T-helper 2 cell treated with Interferon-gamma antibody and Interleukin-4, amounts not matched to agents 5 μg/mL and 100 μg/mL, for 36 hours (primary cell): Measurements from ENCODE around the gene SAP30BP.
A peak's percentile ranks its signal among the peaks of the same experiment; 100 is the strongest.

Experiments
- DNase-seq: peaks from one replicate; pipeline ENCODE4 v3.0.0; 2021; ENCODE audit warnings: low spot score
- H3K27ac Mint-ChIP-seq: one replicate; pipeline ENCODE4 v1.8.0; 2021; ENCODE audit warnings: mild to moderate bottlenecking, mixed read lengths
- H3K27me3 Mint-ChIP-seq: one replicate; pipeline ENCODE4 v1.8.0; 2021; ENCODE audit warnings: low read depth, mixed read lengths
- H3K36me3 Mint-ChIP-seq: one replicate; pipeline ENCODE4 v1.8.0; 2021; ENCODE audit warnings: low read depth, mixed read lengths
- H3K4me1 Mint-ChIP-seq: one replicate; pipeline ENCODE4 v1.8.0; 2021; ENCODE audit warnings: low read depth, mixed read lengths
- H3K4me3 Mint-ChIP-seq: one replicate; pipeline ENCODE4 v1.8.0; 2022; ENCODE audit warnings: mild to moderate bottlenecking, moderate library complexity, mixed read lengths
- H3K9me3 Mint-ChIP-seq: one replicate; pipeline ENCODE4 v1.8.0; 2021; ENCODE audit warnings: mixed read lengths

Gene SAP30BP

GRCh38 chr17:75666959-75667790 is at the start of gene SAP30BP, which contains the start of gene RECQL5:
Gene SAP30BP (plus strand): TSS chr17:75667338. CDS start chr17:75667373, 35 bp downstream.
Gene RECQL5 (minus strand): TSS chr17:75667154. CDS start chr17:75666557, 597 bp downstream.
- no peaks in the 10 kb centered on the region for H3K9me3 Mint-ChIP-seq
- H3K4me3 Mint-ChIP-seq, result peak within 1 kb of the TSS; percentile 69
- peaks cover 19% of the 10 kb centered on the region for H3K4me1 Mint-ChIP-seq
- peak within 1 kb of the TSS; percentile 73 for H3K27ac Mint-ChIP-seq
- H3K27me3 Mint-ChIP-seq, result no peaks in the 10 kb centered on the region
- H3K36me3 Mint-ChIP-seq, result peaks cover 30% of the 10 kb centered on the region
- DNase-seq, result peak; percentile 98

- no peak for DNase-seq
- H3K27ac Mint-ChIP-seq, result no peak overlapping the region
- H3K36me3 Mint-ChIP-seq, result no peaks in the 10 kb centered on the region
- H3K27me3 Mint-ChIP-seq, result no peaks in the 10 kb centered on the region
- no peaks in the 10 kb centered on the region for H3K4me1 Mint-ChIP-seq
- no peak overlapping the region for H3K4me3 Mint-ChIP-seq
- H3K9me3 Mint-ChIP-seq, result no peaks in the 10 kb centered on the region
Observed at GRCh38 chr17:75617675-75618074, 49.5 kb upstream of the SAP30BP start.

GRCh38 chr17:75619506-75620431 is 47.4 kb upstream of the SAP30BP start:
- no peaks in the 10 kb centered on the region for H3K27me3 Mint-ChIP-seq
- H3K9me3 Mint-ChIP-seq, result no peaks in the 10 kb centered on the region
- H3K27ac Mint-ChIP-seq, result no peak overlapping the region
- no peaks in the 10 kb centered on the region for H3K4me1 Mint-ChIP-seq
- H3K4me3 Mint-ChIP-seq, result no peak overlapping the region
- H3K36me3 Mint-ChIP-seq, result no peaks in the 10 kb centered on the region
- no peak for DNase-seq

GRCh38 chr17:75621489-75621888 is 45.6 kb upstream of the SAP30BP start:
- H3K27ac Mint-ChIP-seq, result no peak overlapping the region
- no peaks in the 10 kb centered on the region for H3K4me1 Mint-ChIP-seq
- no peaks in the 10 kb centered on the region for H3K36me3 Mint-ChIP-seq
- DNase-seq, result no peak
- H3K9me3 Mint-ChIP-seq, result no peaks in the 10 kb centered on the region
- no peaks in the 10 kb centered on the region for H3K27me3 Mint-ChIP-seq
- no peak overlapping the region for H3K4me3 Mint-ChIP-seq

- no peaks in the 10 kb centered on the region for H3K9me3 Mint-ChIP-seq
Observed at GRCh38 chr17:75622076-75622475, 45.1 kb upstream of the SAP30BP start.

DNA sequence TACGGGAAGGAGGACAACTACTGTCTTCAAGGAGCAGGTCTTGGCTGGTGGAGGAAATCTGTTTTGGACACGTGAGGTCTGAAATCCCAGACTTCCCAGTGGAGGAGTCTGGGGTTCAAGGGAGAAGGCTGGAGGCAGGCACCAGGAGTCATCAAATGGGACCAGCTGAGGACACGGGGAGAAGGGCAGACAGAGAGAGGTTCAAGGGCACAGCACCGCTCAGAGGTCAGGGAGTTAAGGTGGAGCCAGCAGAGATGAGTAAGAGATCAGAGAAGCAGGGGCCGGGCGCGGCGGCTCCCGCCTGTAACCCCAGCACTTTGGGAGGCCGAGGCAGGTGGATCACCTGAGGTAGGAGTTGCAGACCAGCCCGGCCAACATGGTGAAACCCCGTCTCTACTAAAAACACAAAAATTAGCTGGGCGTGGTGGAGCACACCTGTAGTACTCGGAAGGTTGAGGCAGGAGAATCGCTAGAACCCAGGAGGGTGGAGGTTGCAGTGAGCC is 44.3 kb upstream of the SAP30BP start:
- no peaks in the 10 kb centered on the region for H3K4me1 Mint-ChIP-seq
- no peaks in the 10 kb centered on the region for H3K9me3 Mint-ChIP-seq
- H3K27me3 Mint-ChIP-seq, result no peaks in the 10 kb centered on the region
- DNase-seq, result no peak
- H3K36me3 Mint-ChIP-seq, result no peaks in the 10 kb centered on the region
- H3K4me3 Mint-ChIP-seq, result no peak overlapping the region
- no peak overlapping the region for H3K27ac Mint-ChIP-seq

More at GRCh38 chr17:75622076-75622475, 45.1 kb upstream of the SAP30BP start:
- Mint-ChIP-seq H3K36me3 (no peaks in the 10 kb centered on the region), H3K4me3 (no peak overlapping the region), H3K27ac (no peak overlapping the region), H3K27me3 (no peaks in the 10 kb centered on the region), H3K4me1 (no peaks in the 10 kb centered on the region)
- no peak for DNase-seq

GRCh38 chr17:75623386-75623785 is 43.8 kb upstream of the SAP30BP start:
- Mint-ChIP-seq H3K27me3 (no peaks in the 10 kb centered on the region), H3K9me3 (no peaks in the 10 kb centered on the region)

GRCh38 chr17:75624021-75624420 is 43.1 kb upstream of the SAP30BP start:
- no peak for DNase-seq
- Mint-ChIP-seq H3K27ac (no peak overlapping the region), H3K36me3 (no peaks in the 10 kb centered on the region), H3K9me3 (no peaks in the 10 kb centered on the region), H3K4me3 (no peak overlapping the region), H3K27me3 (no peaks in the 10 kb centered on the region), H3K4me1 (no peaks in the 10 kb centered on the region)

More at GRCh38 chr17:75623386-75623785, 43.8 kb upstream of the SAP30BP start:
- no peak overlapping the region for H3K27ac Mint-ChIP-seq
- H3K36me3 Mint-ChIP-seq, result no peaks in the 10 kb centered on the region
- no peaks in the 10 kb centered on the region for H3K4me1 Mint-ChIP-seq
- DNase-seq, result no peak
- no peak overlapping the region for H3K4me3 Mint-ChIP-seq

DNA sequence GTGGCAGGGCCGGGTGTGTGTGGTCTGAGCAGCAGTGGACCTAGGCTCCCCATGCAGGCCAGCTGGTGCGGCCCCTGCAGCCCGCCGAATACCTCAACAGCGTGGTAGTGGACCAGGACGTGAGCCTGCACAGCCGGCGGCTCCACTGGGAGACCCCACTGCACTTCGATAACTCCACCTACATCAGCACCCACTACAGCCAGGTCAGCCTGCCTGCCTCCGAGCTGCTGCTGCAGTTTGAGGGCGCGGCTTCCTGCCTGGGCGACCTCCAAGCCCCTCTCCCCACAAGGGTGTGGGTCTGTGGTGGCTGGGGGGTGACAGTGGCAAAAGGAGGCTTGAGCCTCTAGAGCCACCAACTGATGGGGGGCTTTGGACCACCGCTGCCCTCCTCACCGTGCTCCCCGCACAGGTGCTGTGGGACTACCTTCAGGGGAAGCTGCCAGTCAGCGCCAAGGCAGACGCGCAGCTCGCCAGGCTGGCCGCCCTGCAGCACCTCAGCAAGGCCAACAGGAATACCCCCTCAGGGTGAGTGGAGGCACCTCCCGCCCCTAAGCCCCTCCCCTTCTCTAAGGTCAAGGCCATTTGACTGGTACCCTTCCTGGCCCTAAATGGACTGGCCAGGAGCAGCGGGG is 42.3 kb upstream of the SAP30BP start:
- no peaks in the 10 kb centered on the region for H3K36me3 Mint-ChIP-seq
- no peaks in the 10 kb centered on the region for H3K27me3 Mint-ChIP-seq
- no peak overlapping the region for H3K4me3 Mint-ChIP-seq

DNA sequence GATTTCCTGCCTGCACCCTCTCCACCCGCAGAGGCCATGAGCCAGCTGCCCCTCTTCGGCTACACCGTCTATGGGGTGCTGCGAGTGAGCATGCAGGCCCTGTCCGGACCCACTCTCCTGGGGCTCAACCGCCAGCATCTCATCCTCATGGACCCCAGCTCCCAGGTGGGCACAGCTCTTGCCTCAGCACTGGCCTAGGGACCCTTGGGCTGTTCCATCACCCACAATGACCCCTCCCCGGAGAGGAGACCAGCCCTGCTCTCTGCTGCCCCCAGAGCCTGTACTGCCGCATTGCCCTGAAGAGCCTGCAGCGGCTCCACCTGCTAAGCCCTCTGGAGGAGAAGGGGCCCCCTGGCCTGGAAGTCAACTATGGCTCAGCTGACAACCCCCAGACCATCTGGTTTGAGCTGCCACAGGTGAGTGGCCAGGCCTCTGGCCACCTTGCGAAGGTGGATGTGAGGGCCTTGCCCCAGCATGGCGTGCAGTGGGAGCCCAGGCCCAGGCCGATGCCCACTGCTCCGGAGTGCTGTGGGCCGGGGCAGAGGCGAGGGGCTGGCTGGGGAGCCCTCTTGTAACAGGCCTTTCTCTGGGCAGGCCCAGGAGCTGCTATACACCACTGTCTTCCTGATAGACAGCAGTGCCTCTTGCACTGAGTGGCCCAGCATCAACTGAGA is 41.2 kb upstream of the SAP30BP start:
- Mint-ChIP-seq H3K36me3 (no peaks in the 10 kb centered on the region), H3K27ac (no peak overlapping the region), H3K4me3 (no peak overlapping the region), H3K4me1 (no peaks in the 10 kb centered on the region), H3K27me3 (no peaks in the 10 kb centered on the region), H3K9me3 (no peaks in the 10 kb centered on the region)
- no peak for DNase-seq

More for the DNA sequence above, 42.3 kb upstream of the SAP30BP start:
- no peaks in the 10 kb centered on the region for H3K4me1 Mint-ChIP-seq
- no peak for DNase-seq
- H3K27ac Mint-ChIP-seq, result no peak overlapping the region
- no peaks in the 10 kb centered on the region for H3K9me3 Mint-ChIP-seq

DNA sequence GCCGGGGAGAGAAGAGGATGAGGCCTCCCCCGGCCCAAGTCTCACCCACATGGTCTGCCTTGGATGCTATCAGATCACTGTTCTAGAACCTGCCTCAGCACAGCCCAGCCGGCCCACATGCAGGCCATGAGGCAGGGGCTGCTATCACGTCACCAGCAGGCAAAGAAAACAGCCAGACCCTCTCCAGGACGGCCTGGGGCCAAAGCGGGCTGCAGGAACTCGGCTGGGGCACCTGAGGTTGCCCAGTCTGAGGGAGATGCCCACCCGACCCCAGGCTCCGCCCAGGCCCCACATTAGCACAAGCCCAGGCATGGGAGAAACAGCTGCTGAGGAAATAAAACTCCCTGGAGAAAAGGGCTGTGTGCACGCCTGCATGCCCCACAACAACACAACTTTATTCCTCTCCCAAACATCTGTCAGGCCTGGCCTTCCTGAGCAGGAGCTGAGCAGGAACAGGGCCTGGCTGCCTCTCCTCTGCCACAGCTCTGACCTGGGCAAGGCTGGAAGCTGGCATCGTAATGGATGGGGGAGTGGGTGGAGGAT is 40.6 kb upstream of the SAP30BP start:
- Mint-ChIP-seq H3K27ac (no peak overlapping the region), H3K36me3 (no peaks in the 10 kb centered on the region), H3K4me3 (no peak overlapping the region), H3K27me3 (no peaks in the 10 kb centered on the region), H3K4me1 (no peaks in the 10 kb centered on the region), H3K9me3 (no peaks in the 10 kb centered on the region)
- no peak for DNase-seq

- DNase-seq, result no peak
- Mint-ChIP-seq H3K4me1 (no peaks in the 10 kb centered on the region), H3K27ac (no peak overlapping the region), H3K4me3 (no peak overlapping the region), H3K36me3 (no peaks in the 10 kb centered on the region), H3K27me3 (no peaks in the 10 kb centered on the region), H3K9me3 (no peaks in the 10 kb centered on the region)
Observed at GRCh38 chr17:75627094-75627493, 40.0 kb upstream of the SAP30BP start.

GRCh38 chr17:75628425-75628824 is 38.7 kb upstream of the SAP30BP start:
- Mint-ChIP-seq H3K27me3 (no peaks in the 10 kb centered on the region), H3K4me1 (no peaks in the 10 kb centered on the region), H3K9me3 (no peaks in the 10 kb centered on the region), H3K27ac (no peak overlapping the region), H3K4me3 (no peak overlapping the region), H3K36me3 (no peaks in the 10 kb centered on the region)
- DNase-seq, result no peak
